Prostate gland (tissue), 2 donors: ENCODE results near the gene KAZN.

Experiments
- CTCF ChIP-seq, 4 experiments: fragments of 200-600 bp in 2 of 4; fragments of 450-650 bp in 2 of 4; sonication (generic) in 2 of 4; IDR thresholded peaks; 1 replicate in 3 of 4; 2 replicates in 1 of 4; pipeline ENCODE4 v1.5.1; 2016 to 2019; ENCODE audit warnings: antibody characterized with exemption in 4 of 4, mild to moderate bottlenecking in 2 of 4, moderate library complexity in 2 of 4
- POLR2A ChIP-seq: fragments of 450-650 bp; IDR thresholded peaks from one replicate; pipeline ENCODE4 v1.6.1; 2016; ENCODE audit warnings: antibody characterized with exemption, mild to moderate bottlenecking

- TF ChIP-seq CTCF (IDR thresholded peaks at IDR 0.05), result no peak
- TF ChIP-seq POLR2A, result no peak
These were observed 179.3 kb downstream of the KAZN start for GRCh38 chr1:14777516-14778506.
